HCT116 (cell line): ENCODE data around the gene LRP1. TPM values are rescaled to one million over a fixed set of nuclear protein-coding genes. Genes with fewer than 3 reads are reported as not detected.

ENCODE experiments used
- ATAC-seq: fragments of 200-7000 bp; cut with Tn5 transposase; 2 replicates; pipeline ENCODE4 v1.9.1; 2020; ENCODE audit warnings: mild to moderate bottlenecking, moderate library complexity
- BruUV-seq: library from RNA; stranded (reverse); fragments of 400-500 nt; replicated peaks from 2 replicates; lab custom pipeline; 2021; lab: Mats Ljungman, UMichigan
- CTCF ChIA-PET: fragments of 300-600 bp; sonication (Branson Sonifier 250); formaldehyde crosslinking; loops from one replicate; lab custom pipeline; 2021; ENCODE audit warnings: antibody characterized with exemption; lab: Charles Lee
- POLR2A ChIA-PET: fragments of 300-600, 350-600 bp; sonication (Branson Sonifier 250); formaldehyde crosslinking; loops from one replicate; lab custom pipeline; 2021; ENCODE audit warnings: antibody characterized with exemption; lab: Charles Lee
- RAD21 ChIA-PET, 2 experiments: fragments of 300-600 bp; sonication (Branson Sonifier 250); formaldehyde crosslinking; loops; one replicate each; lab custom pipeline; 2023; ENCODE audit warnings: low total read pairs in 2 of 2; ENCODE audit not compliant: uncharacterized antibody in 2 of 2, unreplicated experiment in 2 of 2, low non-redundant PET in 1 of 2; lab: Charles Lee
- DNase-seq: peaks from one replicate; pipeline ENCODE4 v3.0.0-alpha.2; 2010; ENCODE audit warnings: low read depth, low spot score
- H2AFZ ChIP-seq: fragments of 200-600 bp; shearing (Covaris generic), sonication (generic); 2 replicates; pipeline ENCODE4 v1.6.1; 2017; ENCODE audit warnings: low read depth, mixed run types, mixed read lengths, antibody characterized with exemption, low read length; ENCODE audit not compliant: poor library complexity, severe bottlenecking
- H3K27ac ChIP-seq: 2 replicates; pipeline ENCODE4 v1.5.1; 2012; ENCODE audit warnings: low read depth, low read length
- H3K27me3 ChIP-seq: fragments of 200-600 bp; sonication (generic); 2 replicates; pipeline ENCODE4 v1.6.1; 2016; ENCODE audit warnings: mixed run types, low read length, mixed read lengths; ENCODE audit not compliant: insufficient read depth
- H3K36me3 ChIP-seq, 2 experiments: fragments of 200-500 bp in 1 of 2; fragments of 200-600 bp in 1 of 2; sonication (Bioruptor generic) in 1 of 2; sonication (generic) in 1 of 2; 2 replicates each; pipeline versions ENCODE4 v1.5.1 to v1.6.1; 2014 to 2016; ENCODE audit warnings: low read length in 2 of 2, inconsistent platforms in 1 of 2, mixed read lengths in 1 of 2, mixed run types in 1 of 2; ENCODE audit not compliant: insufficient read depth in 2 of 2, control insufficient read depth in 1 of 2
- H3K4me1 ChIP-seq, 2 experiments: fragments of 200-600 bp in 1 of 2; sonication (generic) in 1 of 2; 2 replicates each; pipeline versions ENCODE4 v1.5.1 to v1.6.1; 2012 to 2017; ENCODE audit warnings: low read length in 2 of 2, inconsistent platforms in 1 of 2, mild to moderate bottlenecking in 1 of 2, mixed read lengths in 1 of 2, mixed run types in 1 of 2, moderate library complexity in 1 of 2; ENCODE audit not compliant: insufficient read depth in 2 of 2, control insufficient read depth in 1 of 2
- H3K4me2 ChIP-seq: fragments of 200-600 bp; sonication (generic); 2 replicates; pipeline ENCODE4 v1.6.1; 2017; ENCODE audit warnings: mixed run types, low read length, mixed read lengths
- H3K4me3 ChIP-seq, 2 experiments: fragments of 200-600 bp in 1 of 2; sonication (generic) in 1 of 2; replicated peaks in 1 of 2; 2 replicates each; pipeline ENCODE4 v1.5.1; 2011 to 2016; ENCODE audit warnings: low read length in 2 of 2, control low read depth in 1 of 2, low read depth in 1 of 2, mild to moderate bottlenecking in 1 of 2, mixed read lengths in 1 of 2, mixed run types in 1 of 2
- H3K79me2 ChIP-seq: fragments of 200-600 bp; sonication (generic); 2 replicates; pipeline ENCODE4 v1.6.1; 2017; ENCODE audit warnings: mild to moderate bottlenecking, mixed run types, low read length, moderate library complexity, mixed read lengths; ENCODE audit not compliant: insufficient read depth
- H3K9ac ChIP-seq: fragments of 200-600 bp; sonication (generic); 2 replicates; pipeline ENCODE4 v1.6.1; 2016; ENCODE audit warnings: low read length, mixed read lengths
- H3K9me2 ChIP-seq: fragments of 200-600 bp; sonication (generic), shearing (Covaris generic); 2 replicates; pipeline ENCODE4 v1.6.1; 2017; ENCODE audit warnings: mixed run types, mild to moderate bottlenecking, moderate library complexity; ENCODE audit not compliant: insufficient read depth
- H3K9me3 ChIP-seq, 2 experiments: fragments of 200-500 bp in 1 of 2; fragments of 200-600 bp in 1 of 2; sonication (Bioruptor generic) in 1 of 2; sonication (generic) in 1 of 2; 2 replicates each; pipeline ENCODE4 v1.6.1; 2014 to 2017; ENCODE audit warnings: low read length in 2 of 2, mixed read lengths in 2 of 2, inconsistent platforms in 1 of 2, low read depth in 1 of 2, mild to moderate bottlenecking in 1 of 2, mixed run types in 1 of 2, moderate library complexity in 1 of 2; ENCODE audit not compliant: control insufficient read depth in 1 of 2, insufficient read depth in 1 of 2
- H4K20me1 ChIP-seq: fragments of 200-600 bp; sonication (generic), shearing (Covaris generic); 2 replicates; pipeline ENCODE4 v1.6.1; 2017; ENCODE audit warnings: mixed run types, mild to moderate bottlenecking, moderate library complexity; ENCODE audit not compliant: insufficient read depth
- CEBPB ChIP-seq: IDR thresholded peaks from 2 replicates; pipeline ENCODE4 v1.6.1; 2012; ENCODE audit warnings: low read depth
- CTCF ChIP-seq, 3 experiments: fragments of 200-600 bp in 1 of 3; sonication (generic) in 1 of 3; IDR thresholded peaks in 2 of 3; conservative IDR thresholded peaks in 1 of 3; 2 replicates each; pipeline ENCODE4 v1.5.1; 2012 to 2017; ENCODE audit warnings: low read depth in 2 of 3, low read length in 2 of 3, antibody characterized with exemption in 1 of 3, borderline replicate concordance in 1 of 3, control low read depth in 1 of 3, mild to moderate bottlenecking in 1 of 3, mixed read lengths in 1 of 3, mixed run types in 1 of 3, moderate library complexity in 1 of 3; ENCODE audit not compliant: insufficient read depth in 1 of 3
- EGR1 ChIP-seq: IDR thresholded peaks from 2 replicates; pipeline ENCODE4 v1.6.1; 2012; ENCODE audit warnings: low read depth
- ELF1 ChIP-seq: IDR thresholded peaks from 2 replicates; pipeline ENCODE4 v1.6.1; 2012; ENCODE audit warnings: low read depth, borderline replicate concordance
- EZH2 ChIP-seq: fragments of 200-600 bp; sonication (generic); IDR thresholded peaks from 2 replicates; pipeline ENCODE4 v1.6.1; 2017; ENCODE audit warnings: antibody characterized with exemption, mixed run types
- FOSL1 ChIP-seq: IDR thresholded peaks from 2 replicates; pipeline ENCODE4 v1.6.1; 2012; ENCODE audit warnings: low read depth
- JUND ChIP-seq: IDR thresholded peaks from 2 replicates; pipeline ENCODE4 v1.6.1; 2012
- MAX ChIP-seq: IDR thresholded peaks from 2 replicates; pipeline ENCODE4 v1.6.1; 2012
- POLR2A ChIP-seq: IDR thresholded peaks from 2 replicates; pipeline ENCODE4 v1.7.0; 2011; ENCODE audit warnings: borderline replicate concordance; ENCODE audit not compliant: insufficient read depth, insufficient read length; ENCODE audit errors: extremely low read depth
- POLR2AphosphoS5 ChIP-seq: IDR thresholded peaks from 2 replicates; pipeline ENCODE4 v1.6.1; 2011; ENCODE audit warnings: mild to moderate bottlenecking, low read depth, low read length, moderate library complexity
- RAD21 ChIP-seq: IDR thresholded peaks from 2 replicates; pipeline ENCODE4 v1.6.1; 2012; ENCODE audit warnings: low read depth, mild to moderate bottlenecking
- SIN3A ChIP-seq: IDR thresholded peaks from 2 replicates; pipeline ENCODE4 v1.6.1; 2012; ENCODE audit warnings: low read depth
- SP1 ChIP-seq: IDR thresholded peaks from 2 replicates; pipeline ENCODE4 v1.6.1; 2012; ENCODE audit warnings: low read depth
- SRF ChIP-seq: IDR thresholded peaks from 2 replicates; pipeline ENCODE4 v1.6.1; 2012; ENCODE audit warnings: low read depth
- ZNF274 ChIP-seq: fragments of 200-500 bp; sonication (Bioruptor generic); IDR thresholded peaks from 2 replicates; pipeline ENCODE4 v1.6.1; 2014; ENCODE audit warnings: mild to moderate bottlenecking, low read depth, low read length, inconsistent platforms
- intact Hi-C: fragments of 100-400 bp; cut with micrococcal nuclease; formaldehyde crosslinking; loops from 2 replicates; pipeline ENCODE4 v1.10.0; 2022
- total RNA-seq: library from RNA; stranded (reverse); gene quantifications from one replicate; pipeline ENCODE4 v1.2.1, GENCODE V29; 2021; ENCODE audit not compliant: unreplicated experiment

LRP1 gene
- total RNA-seq, 1 experiment from 2014 or later, result 12.0 TPM

GRCh38 chr12:57211791-57212700 is 83.8 kb downstream of the LRP1 start:
- H3K9me3 ChIP-seq, result no peaks in the 10 kb centered on the region
- peaks cover 17 to 35% of the 10 kb centered on the region in 2 experiments for H3K4me1 ChIP-seq
- H3K4me2 ChIP-seq, result no peak overlapping the region
- DNase-seq (no peak), ATAC-seq (no peak)
- no peak overlapping the region for H3K27ac ChIP-seq
- no peaks in the 10 kb centered on the region for H4K20me1 ChIP-seq
- H3K4me3 ChIP-seq, result no peak overlapping the region
- ChIA-PET CTCF (interaction anchor here (2.4 to 4.2 kb wide), 4 partner anchors 27 to 243 kb away, joined by 17 to 103 read pairs (median 32); partner anchors contain the start of gene INHBE), POLR2A (no interaction called here), RAD21 (no interaction called here)
- no peaks in the 10 kb centered on the region for H3K9me2 ChIP-seq
- H2AFZ ChIP-seq, result no peak overlapping the region
- no TSS peak for BruUV-seq
- H3K36me3 ChIP-seq, result no peaks in the 10 kb centered on the region
- H3K9ac ChIP-seq, result no peak overlapping the region
- TF ChIP-seq FOSL1 (no peak), MAX (no peak), JUND (no peak), CTCF (IDR thresholded peaks at IDR 0.05 in 2 of 3, conservative IDR thresholded peaks at IDR 0.05 in 1 of 3; ENCODE audit: borderline replicate concordance in 1 of 3, insufficient read depth in 1 of 3, low read depth in 2 of 3, low read length in 2 of 3) (no peak), ZNF274 (no peak), POLR2A (no peak), SIN3A (no peak), EZH2 (no peak), SP1 (no peak), POLR2AphosphoS5 (no peak), ELF1 (no peak), CEBPB (no peak), SRF (no peak), RAD21 (no peak), EGR1 (no peak)
- intact Hi-C loops, result loop anchor here (2.0 kb wide), 1 partner anchor 241 kb away; no protein-coding TSS in a partner anchor
- no peaks in the 10 kb centered on the region for H3K27me3 ChIP-seq
- no peaks in the 10 kb centered on the region for H3K79me2 ChIP-seq
